Measurements from ENCODE around the gene USP34. TPM values are rescaled to one million over a fixed set of nuclear protein-coding genes. Genes with fewer than 3 reads are reported as not detected.
A peak's percentile ranks its signal among the peaks of the same experiment; 100 is the strongest.
"Not testable (repeated sequence)": the region's sequence is repeated elsewhere in the genome, so short reads cannot be mapped to it uniquely, and the experiment has no call there.

Gene USP34, protein sequence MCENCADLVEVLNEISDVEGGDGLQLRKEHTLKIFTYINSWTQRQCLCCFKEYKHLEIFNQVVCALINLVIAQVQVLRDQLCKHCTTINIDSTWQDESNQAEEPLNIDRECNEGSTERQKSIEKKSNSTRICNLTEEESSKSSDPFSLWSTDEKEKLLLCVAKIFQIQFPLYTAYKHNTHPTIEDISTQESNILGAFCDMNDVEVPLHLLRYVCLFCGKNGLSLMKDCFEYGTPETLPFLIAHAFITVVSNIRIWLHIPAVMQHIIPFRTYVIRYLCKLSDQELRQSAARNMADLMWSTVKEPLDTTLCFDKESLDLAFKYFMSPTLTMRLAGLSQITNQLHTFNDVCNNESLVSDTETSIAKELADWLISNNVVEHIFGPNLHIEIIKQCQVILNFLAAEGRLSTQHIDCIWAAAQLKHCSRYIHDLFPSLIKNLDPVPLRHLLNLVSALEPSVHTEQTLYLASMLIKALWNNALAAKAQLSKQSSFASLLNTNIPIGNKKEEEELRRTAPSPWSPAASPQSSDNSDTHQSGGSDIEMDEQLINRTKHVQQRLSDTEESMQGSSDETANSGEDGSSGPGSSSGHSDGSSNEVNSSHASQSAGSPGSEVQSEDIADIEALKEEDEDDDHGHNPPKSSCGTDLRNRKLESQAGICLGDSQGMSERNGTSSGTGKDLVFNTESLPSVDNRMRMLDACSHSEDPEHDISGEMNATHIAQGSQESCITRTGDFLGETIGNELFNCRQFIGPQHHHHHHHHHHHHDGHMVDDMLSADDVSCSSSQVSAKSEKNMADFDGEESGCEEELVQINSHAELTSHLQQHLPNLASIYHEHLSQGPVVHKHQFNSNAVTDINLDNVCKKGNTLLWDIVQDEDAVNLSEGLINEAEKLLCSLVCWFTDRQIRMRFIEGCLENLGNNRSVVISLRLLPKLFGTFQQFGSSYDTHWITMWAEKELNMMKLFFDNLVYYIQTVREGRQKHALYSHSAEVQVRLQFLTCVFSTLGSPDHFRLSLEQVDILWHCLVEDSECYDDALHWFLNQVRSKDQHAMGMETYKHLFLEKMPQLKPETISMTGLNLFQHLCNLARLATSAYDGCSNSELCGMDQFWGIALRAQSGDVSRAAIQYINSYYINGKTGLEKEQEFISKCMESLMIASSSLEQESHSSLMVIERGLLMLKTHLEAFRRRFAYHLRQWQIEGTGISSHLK (N-terminal part only)
- polyA plus RNA-seq (ENCODE audit: insufficient read length in 4 of 4): 100 to 1,000 TPM; 113 to 150 (median 128) TPM

DNA sequence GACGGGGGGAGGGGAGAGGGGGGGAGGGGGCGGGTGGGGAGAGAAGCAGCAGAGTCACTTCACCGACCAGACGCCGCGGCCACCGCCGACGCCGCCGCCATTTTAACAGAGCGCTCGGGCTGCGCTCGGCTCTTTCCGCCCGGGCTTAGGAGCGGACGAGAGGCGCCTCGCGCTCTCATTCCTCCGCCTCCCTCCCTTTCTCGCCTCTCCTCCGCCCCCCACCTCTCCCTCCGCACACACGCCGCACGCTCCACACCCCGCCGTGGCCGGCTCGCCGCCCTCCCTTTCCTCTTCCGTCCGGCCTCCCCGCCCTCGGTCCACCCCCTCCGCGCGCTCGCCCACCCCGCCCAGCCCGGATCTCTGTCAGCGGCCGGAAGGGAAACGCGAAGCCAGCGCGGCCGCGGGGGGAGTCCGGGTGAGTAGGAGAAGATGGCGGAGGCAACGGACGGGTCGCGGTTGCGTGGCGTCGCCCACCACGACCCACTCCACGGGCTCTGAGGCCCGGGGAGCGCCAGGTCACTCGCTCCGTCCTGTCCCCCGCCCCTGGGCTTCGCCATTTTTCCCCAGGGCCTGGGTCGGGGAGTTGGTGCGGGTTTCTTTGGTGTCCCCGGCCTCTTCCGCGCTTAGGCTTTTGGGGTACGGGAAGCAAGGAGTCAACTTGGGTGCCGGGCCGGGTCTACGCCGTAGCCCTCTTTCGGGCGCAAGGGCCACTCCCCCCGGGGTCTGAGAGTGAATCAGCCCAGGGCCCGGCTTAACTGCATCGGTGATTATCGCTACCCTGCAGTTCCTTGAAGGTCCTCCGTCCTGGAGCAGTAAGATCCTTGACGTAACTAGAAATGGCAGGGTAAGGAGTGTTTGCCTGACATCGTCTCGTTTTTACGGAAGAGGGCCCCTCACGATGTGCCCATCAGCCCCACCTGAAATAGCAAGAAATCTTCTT lies at the start of gene USP34:
Gene USP34 (minus strand): TSS at position 123 of the 940 bp plus-strand sequence. CDS start 395 bp downstream, outside the sequence.
- DNase-seq (ENCODE audit: low read depth in 4 of 4, low spot score in 3 of 4): peak; percentile 90 to 93 (median 90)

DNA sequence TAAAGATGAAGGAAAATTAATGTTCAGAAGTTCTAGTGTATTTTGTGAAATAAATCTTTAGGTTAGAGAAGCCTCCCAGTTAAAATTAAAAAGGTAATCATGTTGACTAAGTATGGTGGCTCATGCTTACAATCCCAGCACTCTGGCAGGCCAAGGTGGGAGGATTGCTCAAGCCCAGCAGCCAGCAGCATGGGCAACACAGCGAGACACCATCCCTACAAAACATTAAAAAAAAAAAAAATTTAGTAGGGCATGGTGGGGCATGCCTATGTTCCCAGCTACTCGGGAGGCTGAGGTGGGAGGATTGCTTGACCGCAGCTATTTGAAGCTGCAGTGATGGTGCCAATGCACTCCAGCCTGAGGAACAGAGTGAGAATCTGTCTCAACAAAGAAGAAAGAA lies 49.4 kb upstream of the USP34 start:
- DNase-seq (ENCODE audit: low read depth in 4 of 4, low spot score in 3 of 4): no peak

DNA sequence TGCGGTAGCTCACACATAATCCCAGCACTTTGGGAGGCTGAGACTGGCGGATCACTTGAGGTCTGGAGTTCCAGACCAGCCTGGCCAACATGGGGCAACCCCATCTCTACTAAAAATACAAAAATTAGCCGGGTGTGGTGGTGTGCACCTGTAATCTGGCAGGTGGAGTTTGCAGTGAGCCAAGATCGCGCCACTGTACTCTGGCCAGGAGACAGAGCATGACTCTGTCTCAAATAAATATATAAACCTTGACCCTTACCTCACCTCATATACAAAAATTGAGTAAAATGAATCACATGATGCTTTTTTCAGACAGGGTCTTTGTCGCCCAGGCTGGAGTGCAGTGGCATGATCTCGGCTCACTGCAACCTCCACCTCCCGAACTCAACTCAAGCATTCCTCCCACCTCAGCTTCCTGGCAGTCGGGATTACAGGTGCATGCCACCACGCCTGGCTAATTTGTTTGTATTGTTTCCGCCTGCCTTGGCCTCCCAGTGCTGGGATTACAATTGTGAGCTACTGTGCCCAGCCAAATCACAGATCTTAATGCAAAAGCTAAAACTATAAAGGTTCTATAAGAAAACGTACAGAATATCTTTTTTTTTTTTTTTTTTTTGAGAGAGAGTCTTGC lies 42.0 kb upstream of the USP34 start:
- DNase-seq (ENCODE audit: low read depth in 4 of 4, low spot score in 3 of 4): no peak

DNA sequence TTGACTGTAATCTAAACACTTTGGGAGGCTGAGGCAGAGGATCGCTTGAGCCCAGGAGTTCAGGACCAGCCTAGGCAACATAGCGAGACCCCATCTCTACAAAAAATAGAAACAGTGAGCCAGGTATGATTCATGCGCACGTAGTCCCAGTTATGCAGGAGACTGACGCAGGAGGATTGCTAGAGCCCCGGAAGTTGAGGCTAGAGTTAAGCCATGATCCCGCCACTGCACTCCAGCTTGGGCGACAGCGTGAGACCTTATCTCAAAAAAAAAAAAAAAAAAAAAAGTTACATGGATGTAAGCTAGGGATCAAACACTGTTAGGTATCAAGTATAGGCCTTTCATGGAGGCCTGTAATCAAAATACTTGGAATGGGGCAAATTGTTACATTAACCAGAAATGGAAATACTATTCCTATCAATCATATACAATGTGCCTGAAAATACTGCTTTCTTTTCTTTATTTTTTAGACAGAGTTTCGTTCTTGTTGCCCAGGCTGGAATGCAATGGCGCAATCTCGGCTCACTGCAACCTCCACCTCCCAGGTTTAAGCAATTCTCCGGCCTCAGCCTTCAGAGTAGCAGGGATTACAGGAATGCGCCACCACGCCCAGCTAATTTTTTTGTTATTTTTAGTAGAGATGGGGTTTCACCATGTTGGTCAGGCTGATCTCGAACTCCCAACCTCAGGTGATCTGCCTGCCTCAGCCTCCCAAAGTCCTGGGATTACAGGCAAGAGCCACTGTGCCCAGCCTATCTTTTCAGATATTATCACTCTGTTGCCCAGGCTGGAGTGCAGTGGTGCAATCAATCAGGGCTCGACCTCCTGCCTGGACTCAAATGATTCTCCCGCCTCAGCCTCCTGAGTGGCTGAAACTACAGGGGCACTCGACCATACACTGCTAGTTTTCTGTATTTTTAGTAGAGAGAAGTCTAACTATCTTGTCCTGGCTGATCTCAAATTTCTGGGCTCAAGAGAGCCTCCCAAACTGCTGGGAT lies 40.1 kb upstream of the USP34 start:
- no peak for DNase-seq (ENCODE audit: low read depth in 4 of 4, low spot score in 3 of 4)

DNA sequence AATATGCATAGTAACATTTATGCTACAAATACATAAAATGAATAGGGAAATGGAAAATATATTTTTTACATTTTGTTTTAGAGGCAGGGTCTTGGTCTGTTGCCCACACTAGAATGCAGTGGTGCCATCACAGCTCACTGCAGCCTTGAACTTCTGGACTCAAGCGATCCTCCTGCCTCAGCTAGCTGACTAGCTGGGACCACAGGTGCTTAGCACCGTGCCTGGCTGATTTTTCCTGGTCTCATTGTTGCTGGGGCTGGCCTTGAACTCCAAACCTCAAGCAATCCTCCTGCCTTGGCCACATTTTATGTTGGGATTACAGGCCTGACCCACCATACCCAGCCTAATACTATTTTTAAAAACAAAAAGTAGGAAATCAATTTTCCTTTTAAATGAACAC lies 34.1 kb upstream of the USP34 start:
- DNase-seq (ENCODE audit: low read depth in 4 of 4, low spot score in 3 of 4): no peak

DNA sequence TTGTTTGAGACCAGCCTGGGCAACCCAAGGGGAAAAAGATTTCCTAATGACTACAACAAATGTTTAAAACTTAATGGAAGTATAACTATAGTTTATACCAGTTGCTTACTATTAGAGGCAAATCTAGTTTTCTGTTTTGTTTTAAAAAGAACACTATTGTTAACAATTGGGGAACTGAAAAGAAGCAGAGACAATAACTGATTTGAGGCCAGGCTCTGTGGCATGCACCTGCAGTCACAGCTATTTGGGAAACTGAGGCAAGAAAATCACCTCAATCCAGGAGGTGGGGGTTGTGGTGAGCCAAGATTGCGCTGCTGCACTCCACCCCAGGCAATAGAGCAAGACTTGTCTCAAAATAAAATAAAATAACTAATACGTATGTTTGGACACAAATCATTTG lies 28.2 kb upstream of the USP34 start:
- DNase-seq (ENCODE audit: low read depth in 4 of 4, low spot score in 3 of 4): no peak

DNA sequence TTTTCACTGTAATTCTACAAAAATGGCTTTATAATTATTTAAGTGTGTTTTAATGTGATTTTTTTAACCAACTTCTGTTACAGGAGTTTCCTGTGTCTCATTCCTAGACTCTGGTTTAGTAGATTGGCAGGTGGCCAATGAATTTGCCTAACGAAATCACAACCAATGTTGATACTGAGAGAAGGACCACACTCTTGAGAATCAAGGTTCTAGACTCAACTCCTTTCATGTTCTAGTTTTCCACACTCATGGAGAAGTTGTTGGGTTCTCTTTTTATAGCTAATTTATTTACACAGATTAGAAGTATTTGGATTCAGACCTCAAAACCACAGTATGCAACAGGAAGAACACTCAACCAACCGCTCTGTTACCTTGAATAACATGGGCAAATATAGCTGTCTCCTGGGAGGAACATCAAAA lies 22.6 kb upstream of the USP34 start:
- DNase-seq (ENCODE audit: low read depth in 4 of 4, low spot score in 3 of 4): no peak

DNA sequence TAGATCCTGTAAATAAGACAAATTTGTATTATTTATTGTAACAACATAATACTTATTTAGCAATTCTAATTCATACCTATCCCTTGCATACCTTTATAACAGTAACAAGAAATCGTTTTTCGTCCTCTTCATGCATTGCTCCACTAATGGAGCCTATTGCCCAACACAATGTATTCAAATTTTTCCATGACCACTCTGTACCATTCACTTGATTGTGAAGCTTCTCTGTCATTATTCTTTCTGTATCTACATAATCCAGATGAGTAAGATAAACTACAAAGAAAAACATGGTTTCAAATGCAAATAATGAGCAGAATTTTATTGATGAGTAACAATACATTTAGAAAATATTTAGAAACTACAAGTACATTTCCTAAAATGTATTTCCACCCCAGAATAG lies 21.6 kb upstream of the USP34 start:
- no peak for DNase-seq (ENCODE audit: low read depth in 4 of 4, low spot score in 3 of 4)

DNA sequence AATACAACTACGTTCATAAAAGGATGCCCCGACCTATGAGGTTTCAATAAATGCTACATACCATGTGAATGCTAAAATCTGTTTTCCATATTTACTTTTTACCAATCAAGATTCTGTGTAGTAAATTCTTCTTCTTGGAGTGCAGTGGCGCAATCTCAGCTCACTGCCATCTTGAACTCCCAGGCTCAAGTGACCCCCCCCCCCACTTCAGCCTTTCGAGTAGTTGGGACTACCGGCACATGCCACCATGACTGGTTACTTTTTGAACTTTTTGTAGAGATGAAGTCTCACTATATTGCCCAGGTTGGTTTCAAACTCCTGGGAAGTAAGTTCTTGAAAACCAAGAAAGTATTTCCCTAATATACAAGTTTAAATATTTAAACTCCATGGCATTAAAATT lies 14.4 kb upstream of the USP34 start:
- DNase-seq (ENCODE audit: low read depth in 4 of 4, low spot score in 3 of 4): no peak

DNA sequence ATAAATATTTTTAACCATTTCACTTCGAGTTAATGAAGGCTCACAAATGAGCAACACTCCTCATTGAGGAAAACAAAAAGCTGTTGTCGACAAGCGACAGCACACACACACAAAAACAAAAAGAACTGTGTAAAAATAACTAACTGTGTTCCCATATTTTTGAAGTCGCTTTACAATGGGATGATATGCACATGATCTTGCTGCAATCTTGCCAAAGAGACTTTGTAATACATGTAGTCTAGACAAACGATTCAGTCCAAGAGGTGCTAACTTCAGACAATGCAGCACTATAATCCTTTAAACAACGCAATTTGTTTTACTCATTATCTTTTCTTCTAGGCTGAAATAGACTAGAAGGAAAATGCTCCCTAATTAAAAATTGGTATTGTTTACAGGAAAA lies 7.2 kb upstream of the USP34 start:
- DNase-seq (ENCODE audit: low read depth in 4 of 4, low spot score in 3 of 4): no peak

DNA sequence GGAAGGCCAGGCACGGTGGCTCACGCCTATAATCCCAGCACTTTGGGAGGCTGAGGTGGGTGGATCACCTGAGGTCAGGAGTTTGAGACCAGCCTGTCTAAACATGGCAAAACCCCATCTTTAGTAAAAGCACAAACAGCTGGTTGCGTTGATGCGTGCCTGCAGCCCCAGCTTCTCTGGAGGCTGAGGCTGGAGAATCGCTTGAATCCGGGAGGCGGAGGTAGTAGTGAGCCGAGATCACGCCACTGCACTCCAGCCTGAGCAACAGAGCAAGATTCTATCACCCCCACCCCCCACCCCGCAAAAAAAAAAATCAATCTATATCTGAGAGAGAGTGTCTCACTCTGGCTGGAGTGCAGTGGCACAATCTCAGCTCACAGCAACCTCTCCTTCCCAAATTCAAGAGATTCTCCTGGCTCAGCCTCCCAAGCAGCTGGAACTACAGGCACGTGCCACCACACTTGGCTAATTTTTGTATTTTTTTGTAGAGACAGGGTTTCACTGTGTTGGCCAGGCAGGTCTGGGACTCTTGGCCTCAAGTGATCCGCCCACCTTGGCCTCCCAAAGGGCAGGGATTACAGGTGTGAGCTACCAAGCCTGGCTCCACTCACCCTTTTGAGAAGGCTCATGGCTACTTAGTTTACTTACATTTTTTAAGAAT lies 6.2 kb upstream of the USP34 start:
- not testable (repeated sequence) for DNase-seq (ENCODE audit: low read depth in 4 of 4, low spot score in 3 of 4)

DNA sequence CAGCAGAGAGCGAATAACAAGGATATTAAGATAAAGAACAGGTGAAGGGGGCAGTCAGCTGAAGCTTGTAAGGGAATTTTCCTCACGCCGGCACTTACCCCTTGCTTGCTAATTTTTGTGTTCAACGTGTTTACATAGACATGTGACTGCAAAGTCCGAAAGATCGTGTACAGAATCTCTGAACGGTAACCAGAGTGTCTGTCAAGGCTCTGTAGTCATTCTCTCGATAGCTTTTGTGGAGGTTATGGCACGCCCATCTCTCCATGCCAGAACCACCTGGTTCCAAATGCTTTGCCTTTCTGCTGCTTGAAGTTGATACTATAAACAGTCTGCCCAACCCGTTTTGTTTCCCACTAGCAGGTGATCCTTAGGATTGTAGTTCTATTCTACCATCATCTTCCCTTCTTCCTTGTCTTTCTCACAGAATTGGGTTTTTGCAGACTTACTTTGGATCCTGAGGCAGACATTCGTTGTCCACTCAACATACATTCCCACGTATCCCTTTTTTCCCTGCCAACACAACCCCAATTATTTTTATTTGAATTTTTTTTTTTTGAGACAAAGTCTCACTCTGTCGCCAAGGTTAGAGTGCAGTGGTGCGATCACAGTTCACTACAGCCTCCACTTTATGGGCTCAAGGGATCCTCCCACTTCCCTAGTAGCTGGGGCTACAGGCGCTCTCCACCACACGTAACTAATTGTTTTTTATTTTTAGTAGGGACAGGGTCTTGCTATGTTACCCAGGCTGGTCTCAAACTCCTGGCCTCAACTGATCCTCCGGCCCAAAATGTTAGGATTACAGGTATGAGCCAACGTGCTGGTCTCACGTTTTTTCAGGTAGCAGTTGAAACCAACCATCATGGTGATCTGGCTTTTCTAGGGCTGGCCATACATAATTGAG lies 1.3 kb upstream of the USP34 start:
- peak; percentile 5 to 29 (median 16) for DNase-seq (ENCODE audit: low read depth in 4 of 4, low spot score in 3 of 4)

DNA sequence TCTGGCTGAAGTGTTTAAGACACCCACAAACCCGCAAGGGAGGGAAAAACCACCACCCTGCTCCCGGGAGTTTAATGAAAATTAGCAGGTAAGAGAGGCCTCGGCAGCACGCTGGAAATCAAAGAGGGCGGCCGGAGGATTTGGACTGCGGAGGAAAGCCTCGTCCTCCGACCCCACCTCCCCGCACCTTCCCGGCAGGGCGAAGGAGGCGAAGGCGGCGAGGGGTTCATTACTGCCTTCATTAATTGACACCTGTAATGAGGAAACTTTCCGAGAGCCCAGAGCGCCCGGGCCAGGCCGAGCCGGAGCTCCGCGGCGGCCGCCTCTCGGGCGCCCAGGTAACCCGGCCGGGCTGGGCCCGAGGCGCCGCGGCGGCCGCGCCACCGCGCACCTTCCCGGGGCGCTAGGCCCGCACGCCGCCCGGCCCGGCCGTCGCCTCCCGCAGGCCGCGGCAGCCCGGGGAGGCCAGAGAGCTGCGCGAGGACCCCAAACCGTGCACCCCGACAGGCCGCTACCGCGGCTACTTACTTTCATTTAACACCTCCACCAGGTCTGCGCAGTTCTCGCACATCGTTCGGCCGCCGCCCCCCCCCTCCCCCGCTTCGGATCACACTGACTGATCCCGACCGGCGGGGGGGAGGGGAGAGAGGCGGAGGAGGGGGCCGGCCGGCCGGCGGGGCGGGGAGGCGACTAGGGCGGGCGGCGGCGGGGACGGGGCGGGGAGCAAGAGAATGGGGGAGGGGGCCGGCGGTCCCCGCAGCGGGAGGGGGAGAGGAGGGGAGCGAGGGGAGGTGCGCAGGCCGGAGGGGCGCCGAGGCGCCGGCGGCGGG lies 550 bp downstream of the USP34 start:
- peak; percentile 16 to 51 (median 46) for DNase-seq (ENCODE audit: low read depth in 4 of 4, low spot score in 3 of 4)

DNA sequence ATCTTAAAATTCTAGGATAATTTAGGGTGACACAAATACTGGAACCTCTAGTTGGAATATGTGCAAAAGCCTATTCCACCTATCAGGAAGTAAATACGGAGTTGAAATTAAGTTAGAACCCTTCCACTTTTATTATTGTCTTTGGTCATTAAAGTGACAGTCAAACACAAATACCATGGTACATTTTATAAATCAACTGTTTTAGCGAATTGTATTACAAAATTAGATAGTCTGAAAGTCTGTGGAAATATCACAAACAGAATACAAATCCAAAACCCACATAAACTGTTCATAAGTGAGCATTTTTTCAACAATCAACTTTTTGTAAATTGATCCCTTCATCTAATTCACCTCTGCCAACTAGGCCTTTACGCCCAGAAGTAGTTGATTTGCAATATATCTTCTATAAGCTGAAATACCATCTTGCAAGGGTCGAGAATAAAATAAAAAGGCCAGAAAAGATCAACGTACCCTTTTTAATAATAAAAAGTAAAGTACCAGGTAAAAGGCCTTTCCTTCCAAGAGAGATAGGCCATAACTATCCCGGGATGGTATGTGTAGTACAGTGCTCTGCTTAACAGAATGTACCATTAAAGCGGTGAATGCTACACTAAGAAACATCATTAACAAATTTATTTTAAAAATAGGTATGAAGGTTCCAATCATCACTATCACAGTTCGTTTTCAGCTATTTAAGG lies 1.3 kb downstream of the USP34 start:
- DNase-seq (ENCODE audit: low read depth in 4 of 4, low spot score in 3 of 4): peak; percentile 0 to 16 (median 8)

DNA sequence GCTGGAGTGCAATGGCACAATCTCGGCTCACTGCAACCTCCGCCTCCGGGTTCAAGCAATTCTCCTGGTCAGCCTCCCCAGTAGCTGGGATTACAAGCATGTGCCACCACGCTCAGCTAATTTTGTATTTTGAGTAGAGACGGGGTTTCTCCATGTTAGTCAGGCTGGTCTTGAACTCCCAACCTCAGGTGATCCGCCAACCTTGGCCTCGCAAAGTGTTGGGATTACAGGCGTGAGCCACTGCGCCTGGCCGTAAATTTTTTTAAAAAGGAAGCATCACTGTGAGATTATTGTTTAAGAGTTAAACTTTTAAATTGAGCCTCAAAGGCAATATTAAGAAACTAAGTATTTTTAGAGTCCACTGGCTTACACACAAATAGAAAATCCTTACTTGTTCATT lies 2.7 kb downstream of the USP34 start:
- DNase-seq (ENCODE audit: low read depth in 4 of 4, low spot score in 3 of 4): not testable (repeated sequence)
